Ovary (tissue), 9 donors: ENCODE data around the gene RNF8. TPM values are rescaled to one million over a fixed set of nuclear protein-coding genes. Genes with fewer than 3 reads are reported as not detected.

Experiments
- DNase-seq, 5 donors: peaks; one replicate each; pipeline ENCODE4 v3.0.0-alpha.2; 2019 to 2020
- H3K27ac ChIP-seq, 2 donors: fragments of 200-600 bp; one replicate each; pipeline versions ENCODE4 v1.5.1 to v1.8.0; 2019 to 2022
- H3K27me3 ChIP-seq: fragments of 200-600 bp; one replicate; pipeline ENCODE4 v1.8.0; 2022
- H3K36me3 ChIP-seq: fragments of 200-600 bp; sonication (generic); one replicate; pipeline ENCODE4 v1.5.1; 2019
- H3K4me1 ChIP-seq: one replicate; pipeline ENCODE4 v1.8.1; 2013; ENCODE audit warnings: mild to moderate bottlenecking, moderate library complexity; ENCODE audit not compliant: insufficient read depth
- H3K4me3 ChIP-seq: fragments of 200-600 bp; sonication (generic); one replicate; pipeline ENCODE4 v1.5.1; 2017
- H3K9me3 ChIP-seq, 2 donors: fragments of 200-600 bp in 1 of 2; sonication (generic) in 1 of 2; one replicate each; pipeline versions ENCODE4 v1.5.1 to v1.8.1; 2013 to 2019; ENCODE audit warnings: mild to moderate bottlenecking in 1 of 2, moderate library complexity in 1 of 2
- EP300 ChIP-seq: sonication (generic); formaldehyde crosslinking; IDR thresholded peaks from one replicate; pipeline ENCODE4 v1.6.1; 2017; ENCODE audit warnings: antibody characterized with exemption
- POLR2A ChIP-seq: fragments of 450-650 bp; IDR thresholded peaks from one replicate; pipeline ENCODE4 v1.6.1; 2017; ENCODE audit warnings: antibody characterized with exemption, mild to moderate bottlenecking, moderate library complexity
- WGBS, 3 donors: extraction: QIAGEN DNeasy Blood & Tissue Kit in 1 of 3; methylation state at CpG; one replicate each; pipeline versions ENCODE4 v1.1.5 to v1.1.7; 2013 to 2017; 5-methylcytosine and 5-hydroxymethylcytosine counted together
- intact Hi-C, 4 donors: fragments of 100-400 bp; cut with DNase I; formaldehyde crosslinking; loops; one replicate each; pipeline versions ENCODE4 v1.11.0 to v1.15.1; 2022 to 2023
- polyA plus RNA-seq, 2 donors: library from polyadenylated mRNA; stranded (reverse); fragments of 200-250 nt in 1 of 2; fragments of 350-450 nt in 1 of 2; fragmentation: Illumina TruSeq in 1 of 2; extraction: RNeasy Lipid Tissue Mini Kit (QIAGEN cat#74804) in 1 of 2; gene quantifications; one replicate each; pipeline ENCODE4 v1.2.3, GENCODE V29; 2013 to 2014
- total RNA-seq, 7 donors: library from RNA; depleted of rRNA in 2 of 7; stranded (reverse); fragments of >200 nt in 2 of 7; fragmentation: NEBNext Ultra II Directional in 3 of 7; extraction: Animal tissue kit (Norgen Biotek cat#: 25700) in 3 of 7; gene quantifications; one replicate each; pipeline versions ENCODE4 v1.1.0 to v1.2.4, GENCODE V29; 2016 to 2023
- TF ChIP-seq, protein P1 (sequence below), 3 donors: fragments of 450-650 bp in 2 of 3; fragments of 200-600 bp in 1 of 3; IDR thresholded peaks; one replicate each; pipeline versions ENCODE4 v1.5.1 to v1.8.0; 2016 to 2022; ENCODE audit warnings: antibody characterized with exemption in 3 of 3, mild to moderate bottlenecking in 1 of 3
- donor health status: DM: no; HTN: no; CAD: no; lungs with moderate emphysema.
- donor health status: DM: no; HTN: no; CAD: no.
- donor health status: Bipolar disorder and iron deficiency.
- donor health status: DM: yes; HTN: yes; CAD: no.
- donor health status: DM: no; HTN: no; CAD: no.
- donor health status: DM: yes; HTN: yes; CAD: no.

RNF8 gene
- total and polyA plus RNA-seq, 9 donors: 10.0 to 27.1 (median 17.6) TPM

DNA sequence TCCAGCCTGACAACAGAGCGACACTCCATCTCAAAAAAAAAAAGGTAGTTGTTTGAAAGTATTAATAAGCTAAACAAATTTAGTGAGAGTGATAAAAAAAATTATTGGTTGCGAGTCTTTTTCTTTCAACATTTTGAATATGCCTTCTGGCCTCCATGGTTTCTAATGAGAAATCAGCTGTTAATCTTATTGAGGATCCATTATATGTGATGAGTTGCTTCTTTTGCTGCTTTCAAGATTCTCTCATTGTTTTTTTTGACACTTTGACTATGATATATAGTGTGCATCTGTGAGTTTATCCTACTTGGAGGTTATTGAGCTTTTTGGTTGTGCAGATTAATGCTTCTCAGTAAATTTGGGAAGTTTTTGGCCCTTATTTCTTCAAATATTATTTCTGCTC is 63.6 kb downstream of the RNF8 start:
- Histone ChIP-seq H3K4me3 (no peak overlapping the region), H3K9me3 (no peaks in the 10 kb centered on the region), H3K27ac (no peak overlapping the region), H3K27me3 (no peaks in the 10 kb centered on the region), H3K4me1 (no peaks in the 10 kb centered on the region), H3K36me3 (no peaks in the 10 kb centered on the region)
- no peak for DNase-seq
- intact Hi-C loops: no loop called here
- WGBS, 3 donors: 47 to 98% (median 97%) methylated on average over 2 of the region's 2 CpGs
- no peak for TF ChIP-seq POLR2A
- no peak for TF ChIP-seq EP300
- TF ChIP-seq, protein P1, sequence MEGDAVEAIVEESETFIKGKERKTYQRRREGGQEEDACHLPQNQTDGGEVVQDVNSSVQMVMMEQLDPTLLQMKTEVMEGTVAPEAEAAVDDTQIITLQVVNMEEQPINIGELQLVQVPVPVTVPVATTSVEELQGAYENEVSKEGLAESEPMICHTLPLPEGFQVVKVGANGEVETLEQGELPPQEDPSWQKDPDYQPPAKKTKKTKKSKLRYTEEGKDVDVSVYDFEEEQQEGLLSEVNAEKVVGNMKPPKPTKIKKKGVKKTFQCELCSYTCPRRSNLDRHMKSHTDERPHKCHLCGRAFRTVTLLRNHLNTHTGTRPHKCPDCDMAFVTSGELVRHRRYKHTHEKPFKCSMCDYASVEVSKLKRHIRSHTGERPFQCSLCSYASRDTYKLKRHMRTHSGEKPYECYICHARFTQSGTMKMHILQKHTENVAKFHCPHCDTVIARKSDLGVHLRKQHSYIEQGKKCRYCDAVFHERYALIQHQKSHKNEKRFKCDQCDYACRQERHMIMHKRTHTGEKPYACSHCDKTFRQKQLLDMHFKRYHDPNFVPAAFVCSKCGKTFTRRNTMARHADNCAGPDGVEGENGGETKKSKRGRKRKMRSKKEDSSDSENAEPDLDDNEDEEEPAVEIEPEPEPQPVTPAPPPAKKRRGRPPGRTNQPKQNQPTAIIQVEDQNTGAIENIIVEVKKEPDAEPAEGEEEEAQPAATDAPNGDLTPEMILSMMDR (IDR thresholded peaks at IDR 0.05): no peak

DNA sequence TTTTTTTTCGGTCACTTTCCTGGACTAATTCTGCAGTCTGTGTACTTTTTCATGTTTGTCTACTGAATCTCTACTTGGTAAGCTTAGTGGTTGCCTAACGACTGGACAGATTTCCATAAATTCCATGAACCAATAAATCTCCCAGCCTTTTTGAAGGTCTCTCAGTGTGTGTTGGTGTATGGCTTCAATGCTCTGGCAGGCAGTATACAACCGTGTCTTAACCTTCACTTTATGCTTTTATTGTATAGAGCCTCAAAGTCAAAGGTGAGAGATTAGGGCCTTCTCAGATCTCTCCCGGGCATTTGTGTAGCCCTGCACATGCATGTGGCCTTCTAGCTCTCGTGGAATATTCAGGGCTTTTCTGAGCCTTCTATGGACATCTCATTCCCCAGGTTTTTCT is 64.9 kb downstream of the RNF8 start:
- H3K4me1 ChIP-seq: no peaks in the 10 kb centered on the region
- no peaks in the 10 kb centered on the region for H3K27me3 ChIP-seq
- DNase-seq: no peak
- no peaks in the 10 kb centered on the region for H3K9me3 ChIP-seq
- H3K27ac ChIP-seq: no peak overlapping the region
- 56 to 71% (median 70%) methylated on average over 5 of the region's 5 CpGs for WGBS, 3 donors
- intact Hi-C loops: no loop called here
- TF ChIP-seq POLR2A (no peak), EP300 (no peak)
- TF ChIP-seq, protein P1 (IDR thresholded peaks at IDR 0.05): no peak
- H3K4me3 ChIP-seq: no peak overlapping the region
- no peaks in the 10 kb centered on the region for H3K36me3 ChIP-seq

DNA sequence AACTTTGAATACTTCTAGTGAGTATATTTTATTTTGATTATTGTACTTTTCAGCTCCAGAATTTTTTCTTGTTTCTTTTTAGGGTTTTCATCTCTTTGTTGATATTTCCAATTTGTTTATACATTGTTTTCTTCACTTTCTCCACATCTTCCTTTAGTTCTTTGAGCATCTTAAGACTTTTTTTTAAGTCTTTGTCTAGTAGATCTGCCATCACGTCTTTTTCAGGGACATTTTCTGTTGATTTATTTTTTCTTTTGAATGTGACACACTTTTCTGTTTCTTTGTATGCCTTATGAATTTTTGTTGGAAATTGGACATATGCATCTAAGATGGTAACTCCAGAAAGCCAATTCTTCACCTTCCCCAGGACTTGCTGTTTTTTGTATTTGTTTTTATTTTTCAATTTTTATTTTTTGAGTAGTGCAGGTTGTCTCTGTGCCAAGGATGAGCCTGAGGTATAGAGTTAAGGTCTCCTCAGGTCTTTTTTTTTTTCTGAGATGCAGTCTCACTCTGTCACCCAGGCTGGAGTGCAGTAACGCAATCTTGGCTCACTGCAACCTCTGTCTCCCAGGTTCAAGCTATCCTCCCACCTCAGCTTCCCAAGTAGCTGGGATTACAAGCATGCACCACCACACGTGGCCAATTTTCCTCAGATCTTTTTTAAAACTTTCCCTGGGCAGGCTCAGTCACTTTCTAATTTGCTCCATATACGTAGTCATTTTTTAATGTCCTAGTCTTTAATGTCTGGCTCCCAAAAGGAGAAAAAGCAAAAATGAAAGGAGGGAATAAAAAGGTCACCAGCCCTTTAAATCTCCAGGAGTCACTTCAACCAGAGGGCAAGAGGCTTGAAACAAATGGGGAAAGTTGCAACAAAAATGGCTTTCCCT is 72.5 kb downstream of the RNF8 start:
- Histone ChIP-seq H3K27me3 (no peaks in the 10 kb centered on the region), H3K9me3 (no peaks in the 10 kb centered on the region), H3K27ac (no peak overlapping the region), H3K4me1 (no peaks in the 10 kb centered on the region), H3K4me3 (no peak overlapping the region), H3K36me3 (no peaks in the 10 kb centered on the region)
- intact Hi-C loops: no loop called here
- TF ChIP-seq, protein P1 (IDR thresholded peaks at IDR 0.05): no peak
- TF ChIP-seq POLR2A (no peak), EP300 (no peak)
- 73 to 80% (median 77%) methylated on average over 4 of the region's 4 CpGs for WGBS, 3 donors
- DNase-seq: no peak

DNA sequence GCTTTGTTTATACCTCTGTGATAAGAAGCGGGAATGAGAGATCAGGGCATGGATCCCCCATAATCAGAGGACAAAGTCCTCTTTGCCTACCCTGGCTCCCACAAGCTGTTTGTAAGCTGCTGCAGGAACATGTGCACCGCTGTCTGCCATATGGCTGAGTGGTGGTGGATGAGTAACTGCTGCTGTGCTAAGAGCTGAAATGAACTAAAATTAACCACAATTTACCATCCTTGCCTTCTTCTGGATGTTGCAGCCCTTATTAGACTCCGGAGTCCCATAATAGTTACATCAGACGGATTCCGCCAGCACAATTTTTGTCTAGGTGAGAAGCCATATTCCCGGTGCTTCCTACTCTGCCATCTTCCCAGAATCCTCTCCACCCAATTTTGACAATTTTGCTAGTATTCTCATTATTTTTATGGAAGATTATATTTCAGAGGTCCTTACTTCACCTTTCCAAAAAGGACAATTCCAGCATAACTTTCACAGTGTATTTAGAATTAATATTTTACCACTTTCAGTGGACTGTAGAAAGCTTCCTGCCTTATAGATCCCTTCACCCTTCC is 73.2 kb downstream of the RNF8 start:
- Histone ChIP-seq H3K27me3 (no peaks in the 10 kb centered on the region), H3K36me3 (no peaks in the 10 kb centered on the region), H3K27ac (no peak overlapping the region), H3K4me1 (no peaks in the 10 kb centered on the region), H3K9me3 (no peaks in the 10 kb centered on the region), H3K4me3 (no peak overlapping the region)
- no peak for DNase-seq
- TF ChIP-seq EP300 (no peak), POLR2A (no peak)
- TF ChIP-seq, protein P1 (IDR thresholded peaks at IDR 0.05): no peak
- 87 to 92% (median 91%) methylated on average over 6 of the region's 6 CpGs for WGBS, 3 donors
- intact Hi-C loops: no loop called here
